Prostate gland (tissue), 2 donors: ENCODE data around the gene ADCY7.

Source experiments
- POLR2AphosphoS5 ChIP-seq: sonication (generic); formaldehyde crosslinking; IDR thresholded peaks from one replicate; pipeline ENCODE4 v1.6.1; 2017; ENCODE audit warnings: antibody characterized with exemption
- TF ChIP-seq, protein P1 (sequence below), 4 experiments: fragments of 200-600 bp in 2 of 4; fragments of 450-650 bp in 2 of 4; sonication (generic) in 2 of 4; IDR thresholded peaks; 1 replicate in 3 of 4; 2 replicates in 1 of 4; pipeline ENCODE4 v1.5.1; 2016 to 2019; ENCODE audit warnings: antibody characterized with exemption in 4 of 4, mild to moderate bottlenecking in 2 of 4, moderate library complexity in 2 of 4

DNA sequence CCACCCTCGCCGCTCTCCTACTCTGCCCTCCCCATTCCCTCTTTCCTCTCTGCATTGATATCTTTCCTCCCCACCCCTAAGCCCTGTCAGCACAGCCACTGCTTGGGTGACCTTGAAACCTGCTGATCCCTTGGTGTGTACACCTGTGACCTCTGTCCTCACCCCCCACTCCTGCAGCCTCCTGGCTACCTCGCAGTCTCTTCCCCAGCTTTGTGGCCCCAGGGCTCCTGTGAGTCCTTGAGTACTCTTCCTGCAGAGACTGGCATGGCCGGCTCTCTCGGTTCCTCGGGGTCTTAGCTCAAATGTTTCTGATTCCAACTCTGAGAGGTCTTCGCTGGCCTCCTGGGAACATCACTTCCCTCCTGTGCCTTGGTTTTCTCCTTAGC, 31.7 kb downstream of the ADCY7 start:
- TF ChIP-seq, protein P1, sequence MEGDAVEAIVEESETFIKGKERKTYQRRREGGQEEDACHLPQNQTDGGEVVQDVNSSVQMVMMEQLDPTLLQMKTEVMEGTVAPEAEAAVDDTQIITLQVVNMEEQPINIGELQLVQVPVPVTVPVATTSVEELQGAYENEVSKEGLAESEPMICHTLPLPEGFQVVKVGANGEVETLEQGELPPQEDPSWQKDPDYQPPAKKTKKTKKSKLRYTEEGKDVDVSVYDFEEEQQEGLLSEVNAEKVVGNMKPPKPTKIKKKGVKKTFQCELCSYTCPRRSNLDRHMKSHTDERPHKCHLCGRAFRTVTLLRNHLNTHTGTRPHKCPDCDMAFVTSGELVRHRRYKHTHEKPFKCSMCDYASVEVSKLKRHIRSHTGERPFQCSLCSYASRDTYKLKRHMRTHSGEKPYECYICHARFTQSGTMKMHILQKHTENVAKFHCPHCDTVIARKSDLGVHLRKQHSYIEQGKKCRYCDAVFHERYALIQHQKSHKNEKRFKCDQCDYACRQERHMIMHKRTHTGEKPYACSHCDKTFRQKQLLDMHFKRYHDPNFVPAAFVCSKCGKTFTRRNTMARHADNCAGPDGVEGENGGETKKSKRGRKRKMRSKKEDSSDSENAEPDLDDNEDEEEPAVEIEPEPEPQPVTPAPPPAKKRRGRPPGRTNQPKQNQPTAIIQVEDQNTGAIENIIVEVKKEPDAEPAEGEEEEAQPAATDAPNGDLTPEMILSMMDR (IDR thresholded peaks at IDR 0.05): no peak
- no peak for TF ChIP-seq POLR2AphosphoS5
